ENCODE results near the gene CCR5. TPM values are rescaled to one million over a fixed set of nuclear protein-coding genes. Genes with fewer than 3 reads are reported as not detected.

CCR5 gene
- total and polyA plus RNA-seq, 2 of the 8 experiments (the other 6 are each of a cell fraction or from before 2014, with no cell fraction given) = not detected

- Histone ChIP-seq H3K4me2 (ENCODE audit: insufficient read depth in 1 of 2, low read depth in 2 of 2, low read length in 2 of 2) (no peak overlapping the region), H2BK20ac (ENCODE audit: low read length) (no peak overlapping the region), H3K56ac (replicated peaks; ENCODE audit: insufficient read length, low read depth, low read length) (no peak overlapping the region), H3K27me3 (replicated peaks in 1 of 4; ENCODE audit: control insufficient read depth in 3 of 4, extremely low read depth in 1 of 4, insufficient read depth in 3 of 4, low read length in 3 of 4) (no peaks in the 10 kb centered on the region; a peak in 1 of 7 replicates), H3K9me3 (ENCODE audit: insufficient read depth in 2 of 2, low read depth in 1 of 2, low read length in 1 of 2) (no peaks in the 10 kb centered on the region), H3K9ac (replicated peaks in 1 of 4; ENCODE audit: extremely low read depth in 1 of 4, low read depth in 3 of 4, low read length in 3 of 4) (no peak overlapping the region), H4K8ac (ENCODE audit: extremely low read depth, insufficient read depth, low read length) (no peak overlapping the region), H2BK15ac (ENCODE audit: low read length) (no peak overlapping the region), H3K36me3 (ENCODE audit: control insufficient read depth in 2 of 4, insufficient read depth in 4 of 4, low read length in 3 of 4) (no peaks in the 10 kb centered on the region), H2BK5ac (ENCODE audit: low read depth, low read length) (no peak overlapping the region), H3K79me1 (ENCODE audit: low read depth, low read length) (no peaks in the 10 kb centered on the region), H3K18ac (ENCODE audit: extremely low read depth, low read length) (no peak overlapping the region), H3K79me2 (ENCODE audit: control insufficient read depth in 1 of 2, insufficient read depth in 2 of 2, low read length in 2 of 2) (no peaks in the 10 kb centered on the region), H2BK12ac (ENCODE audit: low read depth, low read length) (no peak overlapping the region), H4K91ac (replicated peaks; ENCODE audit: insufficient read length, low read length) (no peak overlapping the region), H3K4me3 (ENCODE audit: extremely low read depth in 1 of 4, insufficient read depth in 2 of 4, low read depth in 3 of 4, low read length in 4 of 4) (no peak overlapping the region), H2AFZ (ENCODE audit: low read length) (no peak overlapping the region), H2BK120ac (replicated peaks; ENCODE audit: low read depth, low read length) (no peak overlapping the region), H3K23ac (ENCODE audit: insufficient read length) (no peak overlapping the region), H4K5ac (ENCODE audit: insufficient read length, low read depth, low read length) (no peak overlapping the region), H3K4ac (replicated peaks; ENCODE audit: insufficient read length, low read depth, low read length) (no peak overlapping the region), H3K23me2 (ENCODE audit: low read depth, low read length) (no peaks in the 10 kb centered on the region), H2AK5ac (ENCODE audit: low read depth, low read length) (no peak overlapping the region), H3K14ac (ENCODE audit: insufficient read length) (no peak overlapping the region), H4K20me1 (replicated peaks in 1 of 2; ENCODE audit: control insufficient read depth in 1 of 2, insufficient read depth in 2 of 2, low read length in 2 of 2) (no peaks in the 10 kb centered on the region), H3K27ac (ENCODE audit: low read depth, low read length) (no peak overlapping the region), H3K4me1 (replicated peaks in 1 of 4; ENCODE audit: control insufficient read depth in 3 of 4, insufficient read depth in 4 of 4, low read length in 3 of 4) (peaks cover 0 to 2% (median 0%) of the 10 kb centered on the region in 4 experiments; a peak in 2 of 7 replicates)
- DNase-seq (ENCODE audit: low read depth in 1 of 2, low spot score in 2 of 2) (no peak), FAIRE-seq (no peak)
- CTCF ChIA-PET (ENCODE audit: partially characterized antibody) = interaction anchor here (0.6 kb wide), 1 partner anchor 44 kb away, joined by 3 read pairs; no protein-coding TSS in a partner anchor
- POLR2A ChIA-PET (ENCODE audit: partially characterized antibody) = no interaction called here
- no peak for TF ChIP-seq USF2 (IDR thresholded peaks at IDR 0.05; ENCODE audit: low read length)
- WGBS, 2 experiments (ENCODE audit: extremely low coverage in 1 of 2, insufficient coverage in 1 of 2, insufficient read length in 1 of 2, insufficient replicate concordance in 2 of 2, low coverage in 1 of 2, low lambda C conversion rate in 2 of 2, missing lambda C conversion rate in 1 of 2) = 83% methylated on average over 3 of the region's 3 CpGs; no CpG with 5 or more reads in 1 of the 2 experiments
These were observed 42.1 kb downstream of the CCR5 start for GRCh38 chr3:46412786-46413298.
